NK-92 treated with Interleukin-12 subunit alpha and Interleukin-12 subunit beta, amount 100 ng/mL, for 24 hours (cell line): ENCODE results near the gene LRP10.

Source experiments
- DNase-seq: peaks from one replicate; lab custom pipeline; 2025; lab: John Stamatoyannopoulos, UW

The LRP10 gene

DNA sequence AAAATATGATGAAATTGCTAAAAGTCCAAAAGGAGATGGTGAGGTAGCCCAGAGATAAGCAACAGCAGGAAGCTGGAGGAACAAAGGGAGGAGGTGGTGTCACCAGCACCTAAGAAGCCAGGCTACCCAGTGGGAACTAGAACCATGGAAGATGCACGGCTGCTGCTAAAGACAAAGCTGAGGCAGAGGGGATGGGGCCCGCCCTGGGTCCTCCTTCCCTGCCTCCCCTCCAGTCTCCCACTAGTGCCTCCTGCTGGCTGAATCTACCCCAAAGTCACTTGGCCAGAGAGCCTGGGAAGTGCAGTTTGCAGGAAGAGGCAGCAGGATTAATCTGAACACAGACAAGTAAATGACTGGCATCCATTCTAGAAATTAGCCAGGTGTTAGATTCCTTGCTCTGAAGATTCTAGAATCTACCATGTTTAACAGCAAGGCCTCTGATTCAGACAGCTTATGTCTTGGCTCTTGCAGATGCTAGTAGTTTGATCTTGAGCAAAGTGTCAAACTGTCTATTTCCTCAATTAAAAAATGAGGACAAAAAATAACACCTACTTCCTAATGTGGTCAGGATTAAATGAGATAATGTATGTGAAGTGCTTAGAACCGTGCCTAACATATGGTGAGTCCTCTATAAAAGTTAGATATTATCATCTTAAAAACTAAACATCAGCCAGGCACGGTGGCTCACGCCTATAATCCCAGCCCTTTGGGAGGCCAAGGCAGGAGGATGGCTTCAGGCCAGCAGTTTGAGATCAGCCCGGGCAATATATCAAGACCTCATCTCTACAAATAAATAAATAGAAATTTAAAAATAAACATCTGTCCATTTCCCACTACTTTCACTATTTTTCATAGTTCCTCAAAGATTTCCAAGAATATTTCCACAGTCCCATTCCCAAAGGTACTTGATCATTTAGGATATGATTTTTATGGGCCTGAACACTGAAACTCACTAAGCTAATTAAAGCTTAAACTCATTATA lies 5.8 kb upstream of the LRP10 start:
- no peak for DNase-seq

DNA sequence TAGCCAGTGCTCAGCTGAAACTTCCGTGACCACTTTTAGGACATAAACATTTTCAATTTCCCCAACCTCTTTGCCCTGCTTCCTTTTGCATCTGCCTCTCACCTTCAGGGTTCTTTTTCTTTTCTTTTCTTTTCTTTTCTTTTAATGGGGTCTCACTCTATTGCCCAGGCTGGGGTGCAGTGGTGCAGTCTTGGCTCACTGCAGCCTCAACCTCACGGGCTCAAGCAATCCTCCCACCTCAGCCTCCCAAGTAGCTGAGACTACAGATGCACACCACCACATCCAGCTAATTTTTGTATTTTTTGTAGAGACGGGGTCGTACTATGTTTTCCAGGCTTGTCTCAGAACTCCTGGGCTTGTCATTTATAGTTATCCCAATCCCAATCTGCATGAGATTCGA lies 4.7 kb upstream of the LRP10 start:
- DNase-seq: no peak

DNA sequence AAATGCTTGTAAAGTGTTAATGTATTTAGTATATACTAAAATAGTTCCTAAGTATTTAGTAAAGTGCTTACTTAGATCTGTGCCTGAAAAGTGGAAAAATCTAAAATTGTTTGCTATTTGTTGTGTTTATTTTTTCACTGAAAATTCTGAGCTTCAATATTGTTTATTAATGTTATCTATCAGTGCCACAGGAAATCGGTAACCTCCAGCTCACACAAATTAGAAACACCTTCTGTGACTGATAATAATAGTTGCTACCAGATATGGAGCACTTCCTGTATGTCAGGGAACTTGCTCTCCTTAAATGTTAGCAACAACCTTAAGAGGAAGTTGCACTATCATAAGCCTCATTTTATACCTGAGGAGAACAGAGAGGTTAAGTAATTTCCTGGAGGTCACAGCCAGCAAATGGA lies 723 bp upstream of the LRP10 start:
- DNase-seq: no peak

DNA sequence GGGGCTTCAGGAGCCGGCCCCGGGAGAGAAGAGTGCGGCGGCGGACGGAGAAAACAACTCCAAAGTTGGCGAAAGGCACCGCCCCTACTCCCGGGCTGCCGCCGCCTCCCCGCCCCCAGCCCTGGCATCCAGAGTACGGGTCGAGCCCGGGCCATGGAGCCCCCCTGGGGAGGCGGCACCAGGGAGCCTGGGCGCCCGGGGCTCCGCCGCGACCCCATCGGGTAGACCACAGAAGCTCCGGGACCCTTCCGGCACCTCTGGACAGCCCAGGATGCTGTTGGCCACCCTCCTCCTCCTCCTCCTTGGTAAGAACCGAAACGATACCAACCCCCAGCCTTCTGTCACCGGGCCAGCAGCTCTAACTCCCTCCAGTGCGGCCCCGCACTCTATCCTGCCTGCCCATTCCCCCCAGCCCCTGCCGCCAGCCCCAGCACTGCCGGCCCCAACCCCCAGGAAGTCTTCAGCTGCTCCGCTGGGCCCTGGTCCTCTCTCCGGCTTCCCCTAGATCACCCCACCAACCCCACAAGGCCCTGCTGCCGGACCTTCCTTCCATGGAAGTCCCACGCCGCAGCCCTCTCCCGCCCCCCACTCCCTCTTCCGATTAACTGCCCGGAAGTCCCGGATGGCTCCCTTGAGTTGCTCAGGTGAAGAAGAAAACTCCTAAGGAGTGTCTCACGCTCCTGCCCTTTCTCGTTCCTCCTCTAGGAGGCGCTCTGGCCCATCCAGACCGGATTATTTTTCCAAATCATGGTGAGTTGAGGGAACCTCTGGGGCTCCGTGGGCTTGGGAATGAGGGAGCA lies 693 bp downstream of the LRP10 start:
- peak; percentile 63 for DNase-seq

DNA sequence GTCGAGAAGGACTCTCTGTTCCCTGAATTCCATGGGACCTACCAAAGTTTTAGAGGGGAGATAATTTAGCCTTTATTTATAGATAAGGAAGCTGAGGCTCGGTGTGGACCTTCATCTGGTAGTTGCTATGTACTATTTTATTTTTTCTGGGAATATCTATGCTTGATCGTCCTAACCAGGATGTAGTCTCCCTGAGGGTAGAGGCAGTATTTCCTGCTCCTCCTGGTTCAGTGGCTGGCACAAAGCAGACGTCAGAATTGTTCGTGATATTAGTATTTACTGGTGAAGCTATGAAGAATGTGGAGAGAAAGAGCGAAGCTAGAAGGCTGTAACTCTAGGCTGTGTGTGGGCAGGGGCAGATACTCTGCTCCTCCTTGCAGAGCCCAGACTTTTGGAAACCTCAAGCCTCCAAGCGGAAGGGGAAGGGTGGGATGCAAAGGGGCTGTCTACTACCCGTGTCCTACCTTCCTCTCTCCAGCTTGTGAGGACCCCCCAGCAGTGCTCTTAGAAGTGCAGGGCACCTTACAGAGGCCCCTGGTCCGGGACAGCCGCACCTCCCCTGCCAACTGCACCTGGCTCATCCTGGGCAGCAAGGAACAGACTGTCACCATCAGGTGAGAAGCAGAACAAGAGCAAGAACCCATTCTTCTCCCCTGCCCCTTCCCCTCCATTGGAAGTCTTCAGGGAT lies 1.4 kb downstream of the LRP10 start:
- DNase-seq: no peak

DNA sequence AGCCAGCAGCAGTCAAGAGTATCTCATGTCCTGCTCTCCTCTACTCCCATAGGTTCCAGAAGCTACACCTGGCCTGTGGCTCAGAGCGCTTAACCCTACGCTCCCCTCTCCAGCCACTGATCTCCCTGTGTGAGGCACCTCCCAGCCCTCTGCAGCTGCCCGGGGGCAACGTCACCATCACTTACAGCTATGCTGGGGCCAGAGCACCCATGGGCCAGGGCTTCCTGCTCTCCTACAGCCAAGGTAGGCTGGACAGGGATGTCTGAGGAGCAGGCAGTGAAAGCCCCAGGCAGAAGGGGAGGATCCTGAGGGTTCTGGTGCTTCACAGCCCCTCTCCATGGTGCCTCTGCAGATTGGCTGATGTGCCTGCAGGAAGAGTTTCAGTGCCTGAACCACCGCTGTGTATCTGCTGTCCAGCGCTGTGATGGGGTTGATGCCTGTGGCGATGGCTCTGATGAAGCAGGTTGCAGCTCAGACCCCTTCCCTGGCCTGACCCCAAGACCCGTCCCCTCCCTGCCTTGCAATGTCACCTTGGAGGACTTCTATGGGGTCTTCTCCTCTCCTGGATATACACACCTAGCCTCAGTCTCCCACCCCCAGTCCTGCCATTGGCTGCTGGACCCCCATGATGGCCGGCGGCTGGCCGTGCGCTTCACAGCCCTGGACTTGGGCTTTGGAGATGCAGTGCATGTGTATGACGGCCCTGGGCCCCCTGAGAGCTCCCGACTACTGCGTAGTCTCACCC lies 3.6 kb downstream of the LRP10 start:
- DNase-seq: no peak

DNA sequence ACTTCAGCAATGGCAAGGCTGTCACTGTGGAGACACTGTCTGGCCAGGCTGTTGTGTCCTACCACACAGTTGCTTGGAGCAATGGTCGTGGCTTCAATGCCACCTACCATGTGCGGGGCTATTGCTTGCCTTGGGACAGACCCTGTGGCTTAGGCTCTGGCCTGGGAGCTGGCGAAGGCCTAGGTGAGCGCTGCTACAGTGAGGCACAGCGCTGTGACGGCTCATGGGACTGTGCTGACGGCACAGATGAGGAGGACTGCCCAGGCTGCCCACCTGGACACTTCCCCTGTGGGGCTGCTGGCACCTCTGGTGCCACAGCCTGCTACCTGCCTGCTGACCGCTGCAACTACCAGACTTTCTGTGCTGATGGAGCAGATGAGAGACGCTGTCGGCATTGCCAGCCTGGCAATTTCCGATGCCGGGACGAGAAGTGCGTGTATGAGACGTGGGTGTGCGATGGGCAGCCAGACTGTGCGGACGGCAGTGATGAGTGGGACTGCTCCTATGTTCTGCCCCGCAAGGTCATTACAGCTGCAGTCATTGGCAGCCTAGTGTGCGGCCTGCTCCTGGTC lies 4.3 kb downstream of the LRP10 start:
- DNase-seq: no peak

DNA sequence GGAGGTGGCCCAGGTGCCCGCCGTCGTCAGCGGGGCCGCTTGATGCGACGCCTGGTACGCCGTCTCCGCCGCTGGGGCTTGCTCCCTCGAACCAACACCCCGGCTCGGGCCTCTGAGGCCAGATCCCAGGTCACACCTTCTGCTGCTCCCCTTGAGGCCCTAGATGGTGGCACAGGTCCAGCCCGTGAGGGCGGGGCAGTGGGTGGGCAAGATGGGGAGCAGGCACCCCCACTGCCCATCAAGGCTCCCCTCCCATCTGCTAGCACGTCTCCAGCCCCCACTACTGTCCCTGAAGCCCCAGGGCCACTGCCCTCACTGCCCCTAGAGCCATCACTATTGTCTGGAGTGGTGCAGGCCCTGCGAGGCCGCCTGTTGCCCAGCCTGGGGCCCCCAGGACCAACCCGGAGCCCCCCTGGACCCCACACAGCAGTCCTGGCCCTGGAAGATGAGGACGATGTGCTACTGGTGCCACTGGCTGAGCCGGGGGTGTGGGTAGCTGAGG lies 5.5 kb downstream of the LRP10 start:
- DNase-seq: no peak

DNA sequence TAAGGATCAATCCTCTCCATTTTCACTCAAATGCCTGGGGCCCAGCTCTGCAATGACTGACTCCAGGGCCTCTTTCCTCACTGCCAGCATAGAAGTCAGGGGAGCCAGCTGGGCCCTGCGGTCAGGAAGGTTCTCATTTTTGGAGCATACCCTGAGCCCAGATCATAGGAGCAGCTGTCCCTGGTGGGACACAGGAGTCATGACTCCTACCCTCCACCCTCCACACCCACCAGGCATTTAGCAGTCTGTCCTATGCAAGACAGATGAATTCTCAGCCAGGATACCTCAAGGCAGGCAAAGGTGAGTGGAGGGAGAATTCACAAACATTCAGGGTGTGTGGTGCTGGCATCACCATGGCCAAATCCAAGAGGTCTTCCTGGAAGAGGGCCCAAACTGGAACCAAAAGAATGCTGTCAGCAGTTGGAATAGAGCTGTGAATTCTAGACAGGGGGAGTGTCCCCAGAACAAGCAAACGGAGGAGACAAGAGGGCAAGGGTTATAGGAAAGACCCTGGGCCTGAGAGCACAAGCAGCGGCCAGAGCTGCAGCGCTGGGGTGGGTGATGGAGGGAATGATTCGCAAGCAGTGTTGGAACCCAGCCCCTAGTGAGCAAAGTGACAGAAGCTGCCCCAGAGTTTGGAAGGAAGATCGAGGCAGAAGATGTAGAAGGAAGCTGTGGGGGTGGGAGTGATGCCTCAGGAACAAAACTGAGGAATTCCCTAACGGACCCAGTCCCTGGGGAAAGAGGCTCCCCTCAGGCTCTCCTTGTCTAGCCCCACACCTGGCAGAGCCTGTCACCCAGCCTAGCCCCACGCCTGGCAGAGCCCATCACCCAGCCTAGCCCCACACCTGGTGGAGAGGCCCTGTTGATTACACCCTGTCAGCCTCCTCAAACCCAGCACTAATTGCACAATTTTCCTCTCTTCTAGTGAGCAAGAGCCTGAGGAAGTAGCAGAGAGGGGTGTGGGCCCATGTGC lies 7.0 kb downstream of the LRP10 start:
- no peak for DNase-seq

DNA sequence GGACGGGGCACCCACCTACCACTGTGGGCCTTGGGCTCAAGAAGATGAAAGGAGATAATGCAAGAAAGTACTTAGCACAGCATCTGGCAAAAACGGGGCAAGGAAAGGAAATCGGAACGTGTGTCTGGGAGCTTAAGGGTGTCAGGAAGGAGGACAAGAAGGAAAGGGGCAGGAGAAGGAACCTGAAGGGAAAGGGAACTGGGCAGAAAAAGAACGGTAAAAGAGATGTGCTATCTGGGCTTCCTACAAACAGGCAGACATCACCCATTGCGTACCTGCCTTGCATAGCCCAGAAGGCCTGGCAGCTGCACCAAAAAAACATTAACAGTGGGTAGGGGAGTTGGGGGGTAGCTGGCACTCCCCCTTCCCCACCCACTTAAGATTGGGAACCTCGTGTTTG lies 10.5 kb downstream of the LRP10 start:
- no peak for DNase-seq

DNA sequence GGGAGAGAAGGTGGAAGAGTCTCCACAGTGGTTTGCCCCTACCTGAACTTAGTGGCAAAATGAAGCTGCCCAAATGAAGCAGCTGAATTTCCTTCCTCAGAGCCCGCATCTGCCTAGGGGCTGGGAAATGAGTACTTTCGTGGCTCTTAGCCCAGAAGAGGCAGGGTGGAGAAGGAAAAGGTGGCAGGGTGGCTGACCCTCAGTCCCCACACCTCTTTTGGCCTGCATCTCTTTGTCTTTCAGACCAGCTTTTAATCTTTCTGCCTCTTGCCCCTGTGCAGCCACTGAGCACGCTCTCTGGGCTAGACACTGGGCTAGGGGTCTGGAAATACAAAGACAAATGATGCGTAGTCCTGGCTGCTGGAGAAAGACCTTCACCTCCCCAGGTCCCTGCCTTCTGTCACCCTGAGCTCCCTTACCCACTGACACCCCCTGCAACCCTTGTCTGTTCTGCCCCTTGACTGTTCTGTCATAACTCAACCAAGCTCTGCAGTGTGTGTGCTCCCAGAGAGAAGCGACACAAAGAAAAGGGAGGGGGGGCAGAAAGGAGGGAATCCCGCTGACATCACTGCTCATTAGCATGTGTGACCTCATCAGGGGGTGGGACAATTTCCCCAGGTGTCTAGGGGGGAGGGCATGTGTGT lies 11.1 kb downstream of the LRP10 start:
- no peak for DNase-seq

DNA sequence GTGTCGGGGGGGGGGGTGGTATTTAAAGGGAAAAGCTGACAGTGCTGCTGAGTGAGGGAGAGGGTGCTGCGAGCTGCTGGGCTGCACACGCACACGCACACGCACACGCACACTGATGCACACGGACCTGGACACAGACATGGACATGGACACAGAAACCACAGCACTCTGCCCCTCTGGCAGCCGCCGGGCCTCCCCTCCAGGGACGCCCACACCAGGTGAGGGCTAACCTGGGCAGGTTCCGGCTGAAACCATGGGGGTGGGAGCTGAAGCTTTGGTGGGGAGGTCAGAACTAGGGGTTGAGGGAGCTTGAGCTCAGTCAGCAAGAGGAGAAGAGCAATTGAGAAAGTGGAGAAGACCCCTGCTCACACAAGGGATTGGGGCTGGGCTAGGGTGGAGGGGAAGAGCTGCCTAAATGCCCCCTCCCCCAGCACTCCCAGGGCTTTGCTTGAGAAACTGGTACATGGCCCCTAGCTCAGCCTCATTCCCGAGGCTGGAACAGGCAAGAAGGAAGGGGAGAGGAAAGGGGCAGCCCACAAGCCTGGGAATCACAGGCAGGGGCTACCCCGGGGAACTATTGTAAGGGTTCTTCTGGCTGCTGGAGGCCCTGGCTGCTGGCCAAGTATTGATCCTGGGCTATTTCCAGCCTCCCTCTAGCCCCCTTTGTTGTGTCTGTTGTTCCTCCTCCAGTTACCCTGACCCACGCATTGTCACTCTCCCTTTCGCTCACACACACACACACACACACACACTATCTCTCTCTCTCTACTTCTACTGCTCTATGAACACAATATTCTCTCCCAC lies 11.8 kb downstream of the LRP10 start, which contains the start of gene REM2:
REM2 (plus strand) TSS at position 50 of the 804 bp plus-strand sequence; CDS start at position 116, 66 bp downstream.
- DNase-seq: no peak

DNA sequence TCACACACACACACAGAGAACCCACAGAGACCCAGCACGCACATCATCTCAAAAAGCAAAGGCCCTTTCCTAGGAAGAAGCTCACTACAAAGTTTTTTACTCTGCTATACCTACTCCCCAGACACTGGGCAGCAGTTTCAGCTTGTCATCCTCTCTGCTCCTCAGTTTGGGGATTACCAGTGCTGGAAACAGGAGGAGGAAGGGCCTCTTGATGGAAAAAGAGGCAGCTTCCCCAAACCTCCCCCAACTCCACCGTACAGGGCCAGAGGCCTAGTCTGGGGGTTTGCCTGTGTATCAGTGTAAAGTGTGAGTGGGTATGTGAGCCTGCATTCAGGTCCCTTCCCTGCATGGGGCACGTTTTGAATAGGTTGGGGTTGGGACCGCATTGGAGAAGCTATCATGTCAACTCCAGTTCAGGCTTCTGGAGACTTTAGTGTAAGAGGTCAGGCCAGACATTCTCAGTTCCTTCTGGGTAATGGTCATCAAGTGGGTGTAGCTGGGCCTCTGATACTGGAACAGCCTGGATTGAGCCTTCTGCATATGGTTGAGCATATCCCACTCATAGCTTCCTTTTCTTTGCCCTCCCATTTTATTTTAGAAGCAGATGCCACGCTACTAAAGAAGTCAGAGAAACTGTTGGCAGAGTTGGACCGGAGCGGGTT lies 12.7 kb downstream of the LRP10 start:
- no peak for DNase-seq

DNA sequence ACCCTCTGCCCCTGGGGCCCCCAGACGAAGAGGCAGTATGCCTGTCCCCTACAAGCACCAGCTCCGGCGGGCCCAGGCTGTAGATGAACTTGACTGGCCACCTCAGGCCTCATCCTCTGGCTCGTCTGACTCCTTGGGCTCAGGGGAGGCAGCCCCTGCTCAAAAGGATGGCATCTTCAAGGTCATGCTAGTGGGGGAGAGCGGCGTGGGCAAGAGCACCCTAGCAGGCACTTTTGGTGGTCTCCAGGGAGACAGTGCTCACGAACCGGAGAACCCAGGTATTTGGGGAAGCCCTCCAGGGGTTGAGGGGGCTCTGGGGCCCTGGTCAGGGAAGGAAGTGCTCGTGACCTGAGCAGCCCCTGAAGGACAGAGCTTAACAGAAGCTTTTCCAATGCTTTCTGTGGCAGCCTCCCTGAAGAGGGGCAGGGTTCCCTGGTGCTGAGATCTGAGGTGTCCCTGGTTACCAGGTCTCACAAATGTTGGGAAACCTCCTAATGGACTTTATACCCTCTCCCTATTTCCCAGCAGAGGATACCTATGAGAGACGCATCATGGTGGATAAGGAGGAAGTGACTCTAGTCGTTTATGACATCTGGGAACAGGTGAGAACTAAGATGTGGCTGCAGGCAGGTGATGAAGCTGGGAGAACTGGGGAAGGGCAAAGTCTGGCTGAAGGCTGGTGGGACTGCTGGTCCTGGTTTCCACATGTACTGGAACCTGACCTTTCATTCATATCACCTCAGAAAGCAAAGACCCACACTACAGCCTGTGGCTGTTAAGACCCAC lies 13.4 kb downstream of the LRP10 start:
- no peak for DNase-seq

DNA sequence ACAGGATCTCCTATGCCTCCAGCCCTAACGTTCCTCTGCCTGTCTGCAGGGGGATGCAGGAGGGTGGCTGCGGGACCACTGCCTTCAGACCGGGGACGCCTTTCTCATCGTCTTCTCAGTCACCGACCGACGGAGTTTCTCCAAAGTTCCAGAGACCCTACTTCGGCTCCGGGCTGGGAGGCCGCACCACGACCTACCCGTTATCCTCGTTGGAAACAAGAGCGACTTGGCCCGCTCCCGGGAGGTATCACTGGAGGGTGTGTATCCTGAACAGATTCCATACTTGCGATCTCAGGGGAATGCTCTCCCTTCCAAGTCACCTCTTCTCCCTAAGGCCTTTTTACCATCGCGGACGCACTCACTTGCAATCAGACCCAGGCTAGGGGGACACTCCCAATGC lies 14.4 kb downstream of the LRP10 start:
- no peak for DNase-seq

DNA sequence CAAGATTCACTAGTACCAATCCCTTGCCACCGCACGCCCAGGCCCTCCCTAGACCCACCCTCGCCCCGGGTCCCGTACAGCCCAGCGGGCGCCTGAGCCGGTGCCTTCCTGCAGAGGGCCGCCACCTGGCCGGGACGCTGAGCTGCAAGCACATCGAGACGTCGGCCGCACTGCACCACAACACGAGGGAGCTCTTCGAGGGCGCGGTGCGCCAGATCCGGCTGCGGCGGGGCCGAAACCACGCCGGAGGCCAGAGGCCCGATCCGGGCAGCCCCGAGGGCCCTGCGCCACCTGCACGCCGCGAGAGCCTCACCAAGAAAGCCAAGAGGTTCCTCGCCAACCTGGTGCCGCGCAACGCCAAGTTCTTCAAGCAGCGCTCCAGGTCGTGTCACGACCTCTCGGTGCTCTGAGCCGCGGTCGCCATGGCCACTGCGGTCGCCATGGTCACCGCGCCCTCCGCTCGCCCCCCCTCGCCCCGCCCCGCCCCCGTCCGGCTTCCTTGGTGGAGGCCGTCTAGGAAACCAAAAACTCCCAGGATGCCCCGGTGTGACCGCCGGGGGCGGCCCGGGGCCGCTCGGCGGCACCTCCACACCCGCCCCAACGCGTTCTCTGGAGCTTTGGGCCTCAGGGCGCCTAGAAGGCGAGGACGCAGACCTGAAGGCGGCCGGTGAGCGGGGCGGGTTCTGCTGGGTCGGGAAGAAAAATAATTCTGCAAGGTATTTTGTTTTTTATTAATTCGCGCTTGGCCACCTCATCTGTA lies 15.1 kb downstream of the LRP10 start:
- DNase-seq: peak; percentile 59
